ENCODE measurements around the gene ANKRD65.

DNA sequence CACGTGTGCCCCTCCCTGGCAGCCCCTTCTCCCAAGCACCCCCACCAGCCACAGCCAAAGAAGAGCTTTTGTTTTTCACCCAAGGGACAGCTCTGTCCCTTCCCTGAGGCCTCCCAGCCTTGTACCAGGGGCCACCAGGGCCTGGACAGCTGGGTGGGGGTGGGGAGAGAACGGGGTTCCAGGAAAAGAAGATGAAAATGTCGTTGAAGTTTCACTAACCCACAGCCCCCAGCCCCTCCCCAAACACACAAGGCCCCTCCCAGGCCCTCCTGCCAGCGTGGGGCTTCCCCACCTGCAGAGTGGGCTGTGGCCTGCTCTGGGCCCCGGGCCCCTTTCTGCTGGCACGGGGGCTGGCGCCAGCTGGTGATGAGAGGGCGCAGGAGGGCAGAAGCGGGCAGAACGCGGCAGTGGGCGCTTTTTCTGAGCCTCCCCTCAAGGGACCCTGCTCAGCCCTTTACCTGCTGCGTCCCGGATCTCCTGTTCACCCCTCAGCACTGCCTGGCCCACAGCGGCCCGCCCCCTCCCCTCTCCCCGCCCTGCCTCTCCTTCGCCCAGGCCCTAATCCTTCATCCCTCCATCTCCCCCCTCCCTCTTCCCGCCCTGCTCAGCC is 5.5 kb upstream of the ANKRD65 start:
- TF ChIP-seq POLR2A (IDR thresholded peaks at IDR 0.05; ENCODE audit: low read length): no peak
- no peak for TF ChIP-seq GATA1 (IDR thresholded peaks at IDR 0.05; ENCODE audit: low read depth, low read length)

Measured in erythroblast (primary cell).